ENCODE measurements around the gene BECN2. TPM values are rescaled to one million over a fixed set of nuclear protein-coding genes. Genes with fewer than 3 reads are reported as not detected.
A peak's percentile ranks its signal among the peaks of the same experiment; 100 is the strongest.
"Not testable (repeated sequence)": the region's sequence is repeated elsewhere in the genome, so short reads cannot be mapped to it uniquely, and the experiment has no call there.

Gene BECN2
- total and polyA plus RNA-seq, 9 donors: 0.09 to 1.3 (median 0.48) TPM

- Histone ChIP-seq H3K4me1 (ENCODE audit: control insufficient read depth, insufficient read depth, low read length) (peaks cover 5% of the 10 kb centered on the region), H3K27me3 (ENCODE audit: control insufficient read depth, insufficient read depth, low read length) (no peaks in the 10 kb centered on the region), H3K36me3 (ENCODE audit: control insufficient read depth, insufficient read depth, low read length) (no peaks in the 10 kb centered on the region), H3K9me3 (replicated peaks; ENCODE audit: control insufficient read depth, low read depth, low read length) (no peaks in the 10 kb centered on the region), H3K4me3 (ENCODE audit: low read length) (no peak overlapping the region), H3K27ac (ENCODE audit: low read length) (peak overlapping the region; percentile 60)
- 30% methylated on average over 2 of the region's 6 CpGs for WGBS (ENCODE audit: insufficient coverage)
- peak; percentile 90 for DNase-seq
These were observed 15.3 kb downstream of the BECN2 start for GRCh38 chr1:241972703-241973369.

GRCh38 chr1:241976229-241976628 lies 18.7 kb downstream of the BECN2 start:
- H3K27ac ChIP-seq (ENCODE audit: low read length): no peak overlapping the region
- no peak for DNase-seq
- no peaks in the 10 kb centered on the region for H3K9me3 ChIP-seq (replicated peaks; ENCODE audit: control insufficient read depth, low read depth, low read length)
- H3K27me3 ChIP-seq (ENCODE audit: control insufficient read depth, insufficient read depth, low read length): no peaks in the 10 kb centered on the region
- H3K4me1 ChIP-seq (ENCODE audit: control insufficient read depth, insufficient read depth, low read length): peaks cover 5% of the 10 kb centered on the region
- H3K4me3 ChIP-seq (ENCODE audit: low read length): no peak overlapping the region
- H3K36me3 ChIP-seq (ENCODE audit: control insufficient read depth, insufficient read depth, low read length): no peaks in the 10 kb centered on the region
- no CpG with 5 or more reads among the region's 6 CpGs for WGBS (ENCODE audit: insufficient coverage)

- H3K4me1 ChIP-seq (ENCODE audit: control insufficient read depth, insufficient read depth, low read length): no peaks in the 10 kb centered on the region
- WGBS (ENCODE audit: insufficient coverage): 83% methylated on average over 15 of the region's 18 CpGs
- H3K27me3 ChIP-seq (ENCODE audit: control insufficient read depth, insufficient read depth, low read length): no peaks in the 10 kb centered on the region
- no peak overlapping the region for H3K4me3 ChIP-seq (ENCODE audit: low read length)
- H3K9me3 ChIP-seq (replicated peaks; ENCODE audit: control insufficient read depth, low read depth, low read length): no peaks in the 10 kb centered on the region
- H3K27ac ChIP-seq (ENCODE audit: low read length): no peak overlapping the region
- no peaks in the 10 kb centered on the region for H3K36me3 ChIP-seq (ENCODE audit: control insufficient read depth, insufficient read depth, low read length)
- no peak for DNase-seq
These were observed 21.5 kb downstream of the BECN2 start for GRCh38 chr1:241979071-241979470.

- Histone ChIP-seq H3K9me3 (replicated peaks; ENCODE audit: control insufficient read depth, low read depth, low read length) (no peaks in the 10 kb centered on the region), H3K27ac (ENCODE audit: low read length) (no peak overlapping the region), H3K4me3 (ENCODE audit: low read length) (no peak overlapping the region), H3K36me3 (ENCODE audit: control insufficient read depth, insufficient read depth, low read length) (no peaks in the 10 kb centered on the region), H3K4me1 (ENCODE audit: control insufficient read depth, insufficient read depth, low read length) (no peaks in the 10 kb centered on the region), H3K27me3 (ENCODE audit: control insufficient read depth, insufficient read depth, low read length) (no peaks in the 10 kb centered on the region)
- WGBS (ENCODE audit: insufficient coverage): no CpG with 5 or more reads among the region's 1 CpG
- DNase-seq: no peak
These were observed 22.4 kb downstream of the BECN2 start for GRCh38 chr1:241979926-241980325.

- DNase-seq: peak; percentile 57
- Histone ChIP-seq H3K27me3 (ENCODE audit: control insufficient read depth, insufficient read depth, low read length) (no peaks in the 10 kb centered on the region), H3K27ac (ENCODE audit: low read length) (no peak overlapping the region), H3K4me3 (ENCODE audit: low read length) (no peak overlapping the region), H3K4me1 (ENCODE audit: control insufficient read depth, insufficient read depth, low read length) (peaks cover 9% of the 10 kb centered on the region), H3K36me3 (ENCODE audit: control insufficient read depth, insufficient read depth, low read length) (no peaks in the 10 kb centered on the region), H3K9me3 (replicated peaks; ENCODE audit: control insufficient read depth, low read depth, low read length) (no peaks in the 10 kb centered on the region)
- 81% methylated on average over 9 of the region's 10 CpGs for WGBS (ENCODE audit: insufficient coverage)
These were observed 28.2 kb downstream of the BECN2 start for GRCh38 chr1:241985787-241986186.

GRCh38 chr1:241988389-241988930 lies 30.9 kb downstream of the BECN2 start:
- H3K27me3 ChIP-seq (ENCODE audit: control insufficient read depth, insufficient read depth, low read length); H3K4me3 ChIP-seq (ENCODE audit: low read length); H3K27ac ChIP-seq (ENCODE audit: low read length); DNase-seq; H3K9me3 ChIP-seq (replicated peaks; ENCODE audit: control insufficient read depth, low read depth, low read length); H3K36me3 ChIP-seq (ENCODE audit: control insufficient read depth, insufficient read depth, low read length): not testable (repeated sequence)
- peaks cover 13% of the 10 kb centered on the region for H3K4me1 ChIP-seq (ENCODE audit: control insufficient read depth, insufficient read depth, low read length)
- WGBS (ENCODE audit: insufficient coverage): 49% methylated on average over 7 of the region's 10 CpGs

GRCh38 chr1:241990040-241990439 lies 32.5 kb downstream of the BECN2 start:
- peak; percentile 97 for DNase-seq
- no peaks in the 10 kb centered on the region for H3K27me3 ChIP-seq (ENCODE audit: control insufficient read depth, insufficient read depth, low read length)
- WGBS (ENCODE audit: insufficient coverage): 4% methylated on average over 3 of the region's 10 CpGs
- peaks cover 13% of the 10 kb centered on the region for H3K4me1 ChIP-seq (ENCODE audit: control insufficient read depth, insufficient read depth, low read length)
- no peak overlapping the region for H3K4me3 ChIP-seq (ENCODE audit: low read length)
- H3K9me3 ChIP-seq (replicated peaks; ENCODE audit: control insufficient read depth, low read depth, low read length): no peaks in the 10 kb centered on the region
- no peaks in the 10 kb centered on the region for H3K36me3 ChIP-seq (ENCODE audit: control insufficient read depth, insufficient read depth, low read length)
- H3K27ac ChIP-seq (ENCODE audit: low read length): no peak overlapping the region

- no peak for DNase-seq
- H3K27me3 ChIP-seq (ENCODE audit: control insufficient read depth, insufficient read depth, low read length): no peaks in the 10 kb centered on the region
- no peak overlapping the region for H3K4me3 ChIP-seq (ENCODE audit: low read length)
- 78% methylated on average over 1 of the region's 5 CpGs for WGBS (ENCODE audit: insufficient coverage)
- no peaks in the 10 kb centered on the region for H3K9me3 ChIP-seq (replicated peaks; ENCODE audit: control insufficient read depth, low read depth, low read length)
- H3K27ac ChIP-seq (ENCODE audit: low read length): no peak overlapping the region
- no peaks in the 10 kb centered on the region for H3K36me3 ChIP-seq (ENCODE audit: control insufficient read depth, insufficient read depth, low read length)
- H3K4me1 ChIP-seq (ENCODE audit: control insufficient read depth, insufficient read depth, low read length): peaks cover 13% of the 10 kb centered on the region
These were observed 35.2 kb downstream of the BECN2 start for GRCh38 chr1:241992734-241993133.

GRCh38 chr1:241994171-241994570 lies 36.6 kb downstream of the BECN2 start:
- H3K36me3 ChIP-seq (ENCODE audit: control insufficient read depth, insufficient read depth, low read length): no peaks in the 10 kb centered on the region
- no peaks in the 10 kb centered on the region for H3K9me3 ChIP-seq (replicated peaks; ENCODE audit: control insufficient read depth, low read depth, low read length)
- no peak overlapping the region for H3K4me3 ChIP-seq (ENCODE audit: low read length)
- H3K4me1 ChIP-seq (ENCODE audit: control insufficient read depth, insufficient read depth, low read length): peaks cover 21% of the 10 kb centered on the region
- no peak for DNase-seq
- H3K27me3 ChIP-seq (ENCODE audit: control insufficient read depth, insufficient read depth, low read length): no peaks in the 10 kb centered on the region
- H3K27ac ChIP-seq (ENCODE audit: low read length): no peak overlapping the region
- no CpG with 5 or more reads among the region's 9 CpGs for WGBS (ENCODE audit: insufficient coverage)

GRCh38 chr1:241997401-241997998 lies 39.9 kb downstream of the BECN2 start:
- Histone ChIP-seq H3K4me1 (ENCODE audit: control insufficient read depth, insufficient read depth, low read length) (peaks cover 16% of the 10 kb centered on the region), H3K36me3 (ENCODE audit: control insufficient read depth, insufficient read depth, low read length) (no peaks in the 10 kb centered on the region), H3K27ac (ENCODE audit: low read length) (peak overlapping the region; percentile 77), H3K9me3 (replicated peaks; ENCODE audit: control insufficient read depth, low read depth, low read length) (no peaks in the 10 kb centered on the region), H3K4me3 (ENCODE audit: low read length) (no peak overlapping the region), H3K27me3 (ENCODE audit: control insufficient read depth, insufficient read depth, low read length) (no peaks in the 10 kb centered on the region)
- DNase-seq: peak; percentile 47
- 67% methylated on average over 4 of the region's 12 CpGs for WGBS (ENCODE audit: insufficient coverage)
